Measurements from ENCODE around the gene CABCOCO1.

- no peak for TF ChIP-seq CTCF (IDR thresholded peaks at IDR 0.05)
- TF ChIP-seq POLR2AphosphoS5 (IDR thresholded peaks at IDR 0.05): no peak
- no peak for TF ChIP-seq EP300 (IDR thresholded peaks at IDR 0.05)
- TF ChIP-seq POLR2A (IDR thresholded peaks at IDR 0.05): no peak
These were observed 80.1 kb downstream of the CABCOCO1 start for GRCh38 chr10:61742812-61743211.

Data from sigmoid colon (tissue), 4 donors.